HepG2 (cell line): ENCODE measurements around the gene SEMA4C. TPM values are rescaled to one million over a fixed set of nuclear protein-coding genes. Genes with fewer than 3 reads are reported as not detected.

Source experiments
- REXO4 ChIP-seq: sonication (generic); formaldehyde crosslinking; IDR thresholded peaks from 2 replicates; pipeline ENCODE4 v1.8.0; 2022; ENCODE audit warnings: missing genetic modification reagents, mild to moderate bottlenecking, borderline replicate concordance
- XRCC5 ChIP-seq: fragments of 200-400 bp; formaldehyde crosslinking; optimal IDR thresholded peaks from 2 replicates; pipeline ENCODE3; 2017; ENCODE audit warnings: mild to moderate bottlenecking, low read length
- ZFP36L2 ChIP-seq: sonication (generic); formaldehyde crosslinking; IDR thresholded peaks from 2 replicates; pipeline ENCODE4 v1.4.0; 2020; ENCODE audit warnings: missing genetic modification reagents
- ZSCAN20 ChIP-seq: sonication (generic); formaldehyde crosslinking; IDR thresholded peaks from 2 replicates; pipeline ENCODE4 v1.4.0; 2020; ENCODE audit warnings: missing genetic modification reagents, mild to moderate bottlenecking, borderline replicate concordance
- ZZZ3 ChIP-seq: sonication (generic); formaldehyde crosslinking; IDR thresholded peaks from 2 replicates; pipeline ENCODE4 v1.4.0; 2020; ENCODE audit warnings: missing genetic modification reagents, mild to moderate bottlenecking, borderline replicate concordance
- polyA plus RNA-seq, 8 experiments: library from polyadenylated mRNA; depleted of rRNA in 3 of 8; stranded (reverse) in 7 of 8; unstranded in 1 of 8; fragments of >200 nt; fragmentation: Illumina TruSeq in 4 of 8; extraction: Trizol in 4 of 8; gene quantifications; 2 replicates each; pipeline versions ENCODE4 v1.2.1 to v1.2.3, GENCODE V29; 2011 to 2016; ENCODE audit warnings: low read depth in 4 of 8, missing spikeins in 1 of 8, mixed read lengths in 1 of 8; ENCODE audit not compliant: insufficient read depth in 1 of 8
- total RNA-seq, 5 experiments: library from RNA; depleted of rRNA; stranded (reverse); fragments of >200 nt; fragmentation: Illumina TruSeq; extraction: Trizol; gene quantifications; 2 replicates each; pipeline ENCODE4 v1.2.3, GENCODE V29; 2016; ENCODE audit warnings: low read depth in 1 of 5
- TF ChIP-seq, protein P1 (sequence below): sonication (generic); formaldehyde crosslinking; IDR thresholded peaks from 2 replicates; pipeline ENCODE4 v1.8.0; 2022; ENCODE audit warnings: missing genetic modification reagents, mild to moderate bottlenecking, moderate library complexity, borderline replicate concordance
- TF ChIP-seq, protein P2 (sequence below): sonication (generic); formaldehyde crosslinking; IDR thresholded peaks from 2 replicates; pipeline ENCODE4 v1.8.0; 2022; ENCODE audit warnings: mild to moderate bottlenecking, missing genetic modification reagents, borderline replicate concordance
- TF ChIP-seq, protein P3 (sequence below): sonication (generic); formaldehyde crosslinking; IDR thresholded peaks from 2 replicates; pipeline ENCODE4 v1.4.0; 2020; ENCODE audit warnings: missing genetic modification reagents
- TF ChIP-seq, protein P4 (sequence below): sonication (generic); formaldehyde crosslinking; IDR thresholded peaks from 2 replicates; pipeline ENCODE4 v1.9.0; 2022; ENCODE audit warnings: low read depth, missing genetic modification reagents
- TF ChIP-seq, protein P5 (sequence below), 2 experiments: sonication (generic) in 1 of 2; formaldehyde crosslinking in 1 of 2; IDR thresholded peaks; 2 replicates each; pipeline versions ENCODE4 v1.4.0 to v1.6.1; 2016 to 2020; ENCODE audit warnings: borderline replicate concordance in 1 of 2, low read depth in 1 of 2, mild to moderate bottlenecking in 1 of 2, missing genetic modification reagents in 1 of 2
- TF ChIP-seq, protein P6 (sequence below): sonication (generic); formaldehyde crosslinking; conservative IDR thresholded peaks from 2 replicates; pipeline ENCODE4 v1.4.0; 2020; ENCODE audit warnings: missing genetic modification reagents

The SEMA4C gene
- total and polyA plus RNA-seq, 2 of the 13 experiments (the other 11 are each of a cell fraction or from before 2014, with no cell fraction given) = 25.9 to 46.6 TPM

DNA sequence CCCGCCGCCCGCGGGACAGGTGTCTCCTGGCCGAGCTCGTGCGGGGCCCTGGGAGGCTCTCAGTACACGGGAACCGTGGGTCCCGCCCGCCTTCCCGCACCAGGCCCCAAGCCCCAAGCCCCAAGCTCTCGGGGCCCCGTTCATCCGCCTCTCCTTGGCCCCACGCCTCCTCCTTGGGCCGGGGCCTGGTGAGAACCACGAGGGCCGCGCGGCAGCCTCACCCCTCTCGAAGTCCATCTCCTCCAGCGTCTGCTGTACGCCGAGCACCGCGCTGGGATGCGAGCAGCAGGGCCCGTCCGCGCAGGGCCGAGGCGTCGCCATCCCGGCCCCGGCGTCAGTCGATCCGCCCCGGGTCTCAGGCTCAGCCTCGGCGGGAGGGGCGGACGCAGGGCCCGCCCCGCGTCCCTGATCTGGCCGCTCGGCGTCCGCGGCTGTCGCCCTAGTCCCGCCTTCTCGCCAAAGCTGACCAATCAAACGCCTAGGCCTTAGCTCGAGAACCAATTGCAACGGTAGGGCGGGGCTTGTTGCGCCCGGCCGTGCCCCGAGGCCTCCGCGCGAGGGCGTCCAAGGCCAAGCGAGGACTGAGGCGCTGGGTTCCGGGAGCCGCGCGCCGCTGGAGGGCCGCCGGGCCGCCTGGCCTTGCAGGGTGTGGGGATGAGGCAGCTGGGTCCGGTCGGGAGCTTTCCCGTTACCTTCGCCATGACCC is 12.1 kb downstream of the SEMA4C start, which contains the start of gene ANKRD39 (continued):
- TF ChIP-seq ZFP36L2 = no peak
- no peak; the same call in 1 of the 2 replicates for TF ChIP-seq ZSCAN20 (CRISPR knock-in tag)
- TF ChIP-seq, protein P1, sequence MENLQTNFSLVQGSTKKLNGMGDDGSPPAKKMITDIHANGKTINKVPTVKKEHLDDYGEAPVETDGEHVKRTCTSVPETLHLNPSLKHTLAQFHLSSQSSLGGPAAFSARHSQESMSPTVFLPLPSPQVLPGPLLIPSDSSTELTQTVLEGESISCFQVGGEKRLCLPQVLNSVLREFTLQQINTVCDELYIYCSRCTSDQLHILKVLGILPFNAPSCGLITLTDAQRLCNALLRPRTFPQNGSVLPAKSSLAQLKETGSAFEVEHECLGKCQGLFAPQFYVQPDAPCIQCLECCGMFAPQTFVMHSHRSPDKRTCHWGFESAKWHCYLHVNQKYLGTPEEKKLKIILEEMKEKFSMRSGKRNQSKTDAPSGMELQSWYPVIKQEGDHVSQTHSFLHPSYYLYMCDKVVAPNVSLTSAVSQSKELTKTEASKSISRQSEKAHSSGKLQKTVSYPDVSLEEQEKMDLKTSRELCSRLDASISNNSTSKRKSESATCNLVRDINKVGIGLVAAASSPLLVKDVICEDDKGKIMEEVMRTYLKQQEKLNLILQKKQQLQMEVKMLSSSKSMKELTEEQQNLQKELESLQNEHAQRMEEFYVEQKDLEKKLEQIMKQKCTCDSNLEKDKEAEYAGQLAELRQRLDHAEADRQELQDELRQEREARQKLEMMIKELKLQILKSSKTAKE (CRISPR knock-in tag) = peak; percentile 34; the same call in 1 of the 2 replicates
- TF ChIP-seq, protein P2, sequence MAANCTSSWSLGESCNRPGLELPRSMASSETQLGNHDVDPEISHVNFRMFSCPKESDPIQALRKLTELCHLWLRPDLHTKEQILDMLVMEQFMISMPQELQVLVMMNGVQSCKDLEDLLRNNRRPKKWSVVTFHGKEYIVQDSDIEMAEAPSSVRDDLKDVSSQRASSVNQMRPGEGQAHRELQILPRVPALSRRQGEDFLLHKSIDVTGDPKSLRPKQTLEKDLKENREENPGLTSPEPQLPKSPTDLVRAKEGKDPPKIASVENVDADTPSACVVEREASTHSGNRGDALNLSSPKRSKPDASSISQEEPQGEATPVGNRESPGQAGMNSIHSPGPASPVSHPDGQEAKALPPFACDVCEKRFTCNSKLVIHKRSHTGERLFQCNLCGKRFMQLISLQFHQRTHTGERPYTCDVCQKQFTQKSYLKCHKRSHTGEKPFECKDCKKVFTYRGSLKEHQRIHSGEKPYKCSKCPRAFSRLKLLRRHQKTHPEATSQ = 0 out of 2 replicates have a peak, but pooled peaks have one; percentile 47
- TF ChIP-seq ZZZ3 (CRISPR knock-in tag) = 0 out of 2 replicates have a peak, but pooled peaks have one; percentile 54
- TF ChIP-seq, protein P3, sequence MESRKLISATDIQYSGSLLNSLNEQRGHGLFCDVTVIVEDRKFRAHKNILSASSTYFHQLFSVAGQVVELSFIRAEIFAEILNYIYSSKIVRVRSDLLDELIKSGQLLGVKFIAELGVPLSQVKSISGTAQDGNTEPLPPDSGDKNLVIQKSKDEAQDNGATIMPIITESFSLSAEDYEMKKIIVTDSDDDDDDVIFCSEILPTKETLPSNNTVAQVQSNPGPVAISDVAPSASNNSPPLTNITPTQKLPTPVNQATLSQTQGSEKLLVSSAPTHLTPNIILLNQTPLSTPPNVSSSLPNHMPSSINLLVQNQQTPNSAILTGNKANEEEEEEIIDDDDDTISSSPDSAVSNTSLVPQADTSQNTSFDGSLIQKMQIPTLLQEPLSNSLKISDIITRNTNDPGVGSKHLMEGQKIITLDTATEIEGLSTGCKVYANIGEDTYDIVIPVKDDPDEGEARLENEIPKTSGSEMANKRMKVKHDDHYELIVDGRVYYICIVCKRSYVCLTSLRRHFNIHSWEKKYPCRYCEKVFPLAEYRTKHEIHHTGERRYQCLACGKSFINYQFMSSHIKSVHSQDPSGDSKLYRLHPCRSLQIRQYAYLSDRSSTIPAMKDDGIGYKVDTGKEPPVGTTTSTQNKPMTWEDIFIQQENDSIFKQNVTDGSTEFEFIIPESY (CRISPR knock-in tag) = peak; percentile 48; the same call in 1 of the 2 replicates
- TF ChIP-seq, protein P4, sequence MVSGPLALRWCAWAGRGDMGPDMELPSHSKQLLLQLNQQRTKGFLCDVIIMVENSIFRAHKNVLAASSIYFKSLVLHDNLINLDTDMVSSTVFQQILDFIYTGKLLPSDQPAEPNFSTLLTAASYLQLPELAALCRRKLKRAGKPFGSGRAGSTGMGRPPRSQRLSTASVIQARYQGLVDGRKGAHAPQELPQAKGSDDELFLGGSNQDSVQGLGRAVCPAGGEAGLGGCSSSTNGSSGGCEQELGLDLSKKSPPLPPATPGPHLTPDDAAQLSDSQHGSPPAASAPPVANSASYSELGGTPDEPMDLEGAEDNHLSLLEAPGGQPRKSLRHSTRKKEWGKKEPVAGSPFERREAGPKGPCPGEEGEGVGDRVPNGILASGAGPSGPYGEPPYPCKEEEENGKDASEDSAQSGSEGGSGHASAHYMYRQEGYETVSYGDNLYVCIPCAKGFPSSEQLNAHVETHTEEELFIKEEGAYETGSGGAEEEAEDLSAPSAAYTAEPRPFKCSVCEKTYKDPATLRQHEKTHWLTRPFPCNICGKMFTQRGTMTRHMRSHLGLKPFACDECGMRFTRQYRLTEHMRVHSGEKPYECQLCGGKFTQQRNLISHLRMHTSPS (CRISPR knock-in tag) = no peak
- TF ChIP-seq REXO4 (CRISPR knock-in tag) = peak; percentile 77; the same call in 1 of the 2 replicates
- TF ChIP-seq, protein P5, sequence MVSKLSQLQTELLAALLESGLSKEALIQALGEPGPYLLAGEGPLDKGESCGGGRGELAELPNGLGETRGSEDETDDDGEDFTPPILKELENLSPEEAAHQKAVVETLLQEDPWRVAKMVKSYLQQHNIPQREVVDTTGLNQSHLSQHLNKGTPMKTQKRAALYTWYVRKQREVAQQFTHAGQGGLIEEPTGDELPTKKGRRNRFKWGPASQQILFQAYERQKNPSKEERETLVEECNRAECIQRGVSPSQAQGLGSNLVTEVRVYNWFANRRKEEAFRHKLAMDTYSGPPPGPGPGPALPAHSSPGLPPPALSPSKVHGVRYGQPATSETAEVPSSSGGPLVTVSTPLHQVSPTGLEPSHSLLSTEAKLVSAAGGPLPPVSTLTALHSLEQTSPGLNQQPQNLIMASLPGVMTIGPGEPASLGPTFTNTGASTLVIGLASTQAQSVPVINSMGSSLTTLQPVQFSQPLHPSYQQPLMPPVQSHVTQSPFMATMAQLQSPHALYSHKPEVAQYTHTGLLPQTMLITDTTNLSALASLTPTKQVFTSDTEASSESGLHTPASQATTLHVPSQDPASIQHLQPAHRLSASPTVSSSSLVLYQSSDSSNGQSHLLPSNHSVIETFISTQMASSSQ (IDR thresholded peaks at IDR 0.05; ENCODE audit: low read depth) = no peak
- TF ChIP-seq, protein P5 (CRISPR knock-in tag; IDR thresholded peaks at IDR 0.05; ENCODE audit: borderline replicate concordance) = peak; percentile 75; the same call in 1 of the 2 replicates
- peak; percentile 94 for TF ChIP-seq XRCC5
- TF ChIP-seq, protein P6, sequence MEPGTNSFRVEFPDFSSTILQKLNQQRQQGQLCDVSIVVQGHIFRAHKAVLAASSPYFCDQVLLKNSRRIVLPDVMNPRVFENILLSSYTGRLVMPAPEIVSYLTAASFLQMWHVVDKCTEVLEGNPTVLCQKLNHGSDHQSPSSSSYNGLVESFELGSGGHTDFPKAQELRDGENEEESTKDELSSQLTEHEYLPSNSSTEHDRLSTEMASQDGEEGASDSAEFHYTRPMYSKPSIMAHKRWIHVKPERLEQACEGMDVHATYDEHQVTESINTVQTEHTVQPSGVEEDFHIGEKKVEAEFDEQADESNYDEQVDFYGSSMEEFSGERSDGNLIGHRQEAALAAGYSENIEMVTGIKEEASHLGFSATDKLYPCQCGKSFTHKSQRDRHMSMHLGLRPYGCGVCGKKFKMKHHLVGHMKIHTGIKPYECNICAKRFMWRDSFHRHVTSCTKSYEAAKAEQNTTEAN = peak; percentile 77
